ENCODE measurements around the gene OPHN1.

OPHN1 gene

GRCh38 chrX:68113837-68114572 is 319.3 kb downstream of the OPHN1 start:
- Mint-ChIP-seq H3K36me3 (ENCODE audit: low read depth) (peaks cover 2% of the 10 kb centered on the region), H3K27me3 (ENCODE audit: low read depth) (no peaks in the 10 kb centered on the region), H3K4me1 (no peaks in the 10 kb centered on the region), H3K27ac (no peak overlapping the region), H3K4me3 (no peak overlapping the region), H3K9me3 (no peaks in the 10 kb centered on the region)
- no peak for TF ChIP-seq CTCF (IDR thresholded peaks at IDR 0.05; ENCODE audit: unreplicated experiment in 3 of 3)

GRCh38 chrX:68112321-68112720 is 321.0 kb downstream of the OPHN1 start:
- peak overlapping the region in 1 of 3 experiments; percentile 9 for H3K27ac Mint-ChIP-seq
- no peaks in the 10 kb centered on the region for H3K36me3 Mint-ChIP-seq (ENCODE audit: low read depth)
- H3K4me1 Mint-ChIP-seq, result no peaks in the 10 kb centered on the region
- H3K9me3 Mint-ChIP-seq, result no peaks in the 10 kb centered on the region
- TF ChIP-seq CTCF (IDR thresholded peaks at IDR 0.05; ENCODE audit: unreplicated experiment in 3 of 3), result no peak
- H3K4me3 Mint-ChIP-seq, result no peak overlapping the region
- H3K27me3 Mint-ChIP-seq (ENCODE audit: low read depth), result no peaks in the 10 kb centered on the region

- Mint-ChIP-seq H3K4me1 (no peaks in the 10 kb centered on the region), H3K27ac (no peak overlapping the region), H3K9me3 (peaks cover 4% of the 10 kb centered on the region), H3K27me3 (ENCODE audit: low read depth) (no peaks in the 10 kb centered on the region), H3K4me3 (no peak overlapping the region), H3K36me3 (ENCODE audit: low read depth) (peaks cover 13% of the 10 kb centered on the region)
- no peak for TF ChIP-seq CTCF (IDR thresholded peaks at IDR 0.05; ENCODE audit: unreplicated experiment in 3 of 3)
These were observed 324.1 kb downstream of the OPHN1 start for GRCh38 chrX:68109162-68109561.

- H3K9me3 Mint-ChIP-seq, result peaks cover 8% of the 10 kb centered on the region
- H3K36me3 Mint-ChIP-seq (ENCODE audit: low read depth), result peaks cover 8% of the 10 kb centered on the region
- H3K27me3 Mint-ChIP-seq (ENCODE audit: low read depth), result no peaks in the 10 kb centered on the region
- TF ChIP-seq CTCF (IDR thresholded peaks at IDR 0.05; ENCODE audit: unreplicated experiment in 3 of 3), result no peak
- H3K4me3 Mint-ChIP-seq, result no peak overlapping the region
- H3K4me1 Mint-ChIP-seq, result no peaks in the 10 kb centered on the region
- no peak overlapping the region for H3K27ac Mint-ChIP-seq
These were observed 334.9 kb downstream of the OPHN1 start for GRCh38 chrX:68098431-68098830.

GRCh38 chrX:68090266-68090665 is 343.0 kb downstream of the OPHN1 start:
- Mint-ChIP-seq H3K9me3 (no peaks in the 10 kb centered on the region), H3K4me1 (peaks cover 8% of the 10 kb centered on the region), H3K4me3 (no peak overlapping the region), H3K36me3 (ENCODE audit: low read depth) (peaks cover 2% of the 10 kb centered on the region), H3K27ac (no peak overlapping the region), H3K27me3 (ENCODE audit: low read depth) (no peaks in the 10 kb centered on the region)
- no peak for TF ChIP-seq CTCF (IDR thresholded peaks at IDR 0.05; ENCODE audit: unreplicated experiment in 3 of 3)

GRCh38 chrX:68087526-68087925 is 345.8 kb downstream of the OPHN1 start:
- H3K36me3 Mint-ChIP-seq (ENCODE audit: low read depth), result peaks cover 4% of the 10 kb centered on the region
- no peak for TF ChIP-seq CTCF (IDR thresholded peaks at IDR 0.05; ENCODE audit: unreplicated experiment in 3 of 3)
- H3K4me1 Mint-ChIP-seq, result peaks cover 21% of the 10 kb centered on the region
- H3K27ac Mint-ChIP-seq, result peak overlapping the region in 2 of 3 experiments; percentile 60 to 79
- no peaks in the 10 kb centered on the region for H3K9me3 Mint-ChIP-seq
- no peak overlapping the region for H3K4me3 Mint-ChIP-seq
- no peaks in the 10 kb centered on the region for H3K27me3 Mint-ChIP-seq (ENCODE audit: low read depth)
